Progenitor cell of endocrine pancreas (in vitro differentiated cells): ENCODE measurements around the gene FEM1A. TPM values are rescaled to one million over a fixed set of nuclear protein-coding genes. Genes with fewer than 3 reads are reported as not detected.
"Not testable (repeated sequence)": the region's sequence is repeated elsewhere in the genome, so short reads cannot be mapped to it uniquely, and the experiment has no call there.

Experiments
- DNase-seq: peaks from one replicate; pipeline ENCODE4 v3.0.0; 2021; ENCODE audit warnings: low spot score; ENCODE audit not compliant: unreplicated experiment
- H3K27ac Mint-ChIP-seq: 2 replicates; pipeline ENCODE4 v1.8.0; 2021; ENCODE audit warnings: mild to moderate bottlenecking, moderate library complexity, mixed read lengths
- H3K27me3 Mint-ChIP-seq: 2 replicates; pipeline ENCODE4 v1.8.0; 2021; ENCODE audit warnings: mixed read lengths
- H3K36me3 Mint-ChIP-seq: 2 replicates; pipeline ENCODE4 v1.8.0; 2022; ENCODE audit warnings: mixed read lengths; ENCODE audit not compliant: insufficient read depth
- H3K4me1 Mint-ChIP-seq: 2 replicates; pipeline ENCODE4 v1.8.0; 2021; ENCODE audit warnings: low read depth, mixed read lengths
- H3K4me3 Mint-ChIP-seq: 2 replicates; pipeline ENCODE4 v1.8.0; 2021; ENCODE audit warnings: low read depth, mild to moderate bottlenecking, moderate library complexity, mixed read lengths
- H3K9me3 Mint-ChIP-seq: 2 replicates; pipeline ENCODE4 v1.8.0; 2021; ENCODE audit warnings: low read depth, mixed read lengths
- CTCF ChIP-seq: fragments of 200-600 bp; sonication (generic); IDR thresholded peaks from one replicate; pipeline ENCODE4 v1.5.0; 2021; ENCODE audit warnings: antibody characterized with exemption, mild to moderate bottlenecking; ENCODE audit not compliant: unreplicated experiment
- total RNA-seq: library from RNA; stranded (reverse); gene quantifications from 2 replicates; pipeline ENCODE4 v1.2.1, GENCODE V29; 2021

FEM1A gene
- total RNA-seq, 1 donor from 2014 or later: 13.0 TPM

- no peak for TF ChIP-seq CTCF
- Mint-ChIP-seq H3K27ac (no peak overlapping the region), H3K9me3 (peaks cover 6% of the 10 kb centered on the region), H3K4me3 (no peak overlapping the region), H3K4me1 (peaks cover 1% of the 10 kb centered on the region), H3K36me3 (peaks cover 9% of the 10 kb centered on the region), H3K27me3 (no peaks in the 10 kb centered on the region)
- no peak for DNase-seq
These were observed 24.8 kb downstream of the FEM1A start for GRCh38 chr19:4816202-4816949.

- Mint-ChIP-seq H3K27me3 (no peaks in the 10 kb centered on the region), H3K9me3 (peaks cover 6% of the 10 kb centered on the region)
These were observed 25.4 kb downstream of the FEM1A start for GRCh38 chr19:4816950-4817278.

GRCh38 chr19:4817467-4818277 lies 26.1 kb downstream of the FEM1A start:
- H3K4me1 Mint-ChIP-seq: peaks cover 1% of the 10 kb centered on the region
- DNase-seq: no peak

More at GRCh38 chr19:4816950-4817278, 25.4 kb downstream of the FEM1A start:
- H3K4me1 Mint-ChIP-seq: peaks cover 1% of the 10 kb centered on the region
- no peak overlapping the region for H3K27ac Mint-ChIP-seq
- no peak for TF ChIP-seq CTCF
- DNase-seq: no peak
- peaks cover 9% of the 10 kb centered on the region for H3K36me3 Mint-ChIP-seq
- no peak overlapping the region for H3K4me3 Mint-ChIP-seq

GRCh38 chr19:4821265-4821664 lies 29.7 kb downstream of the FEM1A start:
- Mint-ChIP-seq H3K4me3 (no peak overlapping the region), H3K4me1 (no peaks in the 10 kb centered on the region), H3K9me3 (no peaks in the 10 kb centered on the region), H3K27ac (no peak overlapping the region), H3K36me3 (peaks cover 8% of the 10 kb centered on the region), H3K27me3 (no peaks in the 10 kb centered on the region)
- DNase-seq: no peak
- no peak for TF ChIP-seq CTCF

More at GRCh38 chr19:4817467-4818277, 26.1 kb downstream of the FEM1A start:
- Mint-ChIP-seq H3K36me3 (peaks cover 9% of the 10 kb centered on the region), H3K27me3 (no peaks in the 10 kb centered on the region), H3K27ac (no peak overlapping the region), H3K4me3 (no peak overlapping the region), H3K9me3 (peaks cover 6% of the 10 kb centered on the region)
- TF ChIP-seq CTCF: no peak

GRCh38 chr19:4822354-4822753 lies 30.8 kb downstream of the FEM1A start:
- H3K4me3 Mint-ChIP-seq, DNase-seq, H3K36me3 Mint-ChIP-seq, H3K27ac Mint-ChIP-seq, H3K27me3 Mint-ChIP-seq, H3K9me3 Mint-ChIP-seq, H3K4me1 Mint-ChIP-seq: not testable (repeated sequence)
